Measurements from ENCODE around the gene ETFA. TPM values are rescaled to one million over a fixed set of nuclear protein-coding genes. Genes with fewer than 3 reads are reported as not detected.

The ETFA gene
- total RNA-seq, 4 donors from 2014 or later: 89.9 to 144 (median 114) TPM

GRCh38 chr15:76344893-76345582, 33.8 kb upstream of the ETFA start:
- DNase-seq (ENCODE audit: low spot score) (no peak), ATAC-seq (ENCODE audit: low FRiP score) (no peak)
- TF ChIP-seq CTCF (IDR thresholded peaks at IDR 0.05): no peak

GRCh38 chr15:76343313-76343996, 32.2 kb upstream of the ETFA start:
- ATAC-seq (ENCODE audit: low FRiP score) (no peak), DNase-seq (ENCODE audit: low spot score) (no peak)
- no peak for TF ChIP-seq CTCF (IDR thresholded peaks at IDR 0.05)

GRCh38 chr15:76342382-76343201, 31.3 kb upstream of the ETFA start:
- DNase-seq (ENCODE audit: low spot score) (no peak), ATAC-seq (ENCODE audit: low FRiP score) (no peak)
- TF ChIP-seq CTCF (IDR thresholded peaks at IDR 0.05): no peak

- DNase-seq (ENCODE audit: low spot score): no peak
- ATAC-seq (ENCODE audit: low FRiP score): no peak
- no peak for TF ChIP-seq CTCF (IDR thresholded peaks at IDR 0.05)
Observed at GRCh38 chr15:76342058-76342381, 30.8 kb upstream of the ETFA start.

GRCh38 chr15:76341366-76342057, 30.2 kb upstream of the ETFA start:
- DNase-seq (ENCODE audit: low spot score) (no peak), ATAC-seq (ENCODE audit: low FRiP score) (no peak)
- no peak for TF ChIP-seq CTCF (IDR thresholded peaks at IDR 0.05)

- no peak for TF ChIP-seq CTCF (IDR thresholded peaks at IDR 0.05)
- no peak for DNase-seq (ENCODE audit: low spot score)
- no peak for ATAC-seq (ENCODE audit: low FRiP score)
Observed at GRCh38 chr15:76340803-76341365, 29.6 kb upstream of the ETFA start.
